Left cardiac atrium (tissue), 4 donors: Measurements from ENCODE around the gene SATB2. TPM values are rescaled to one million over a fixed set of nuclear protein-coding genes. Genes with fewer than 3 reads are reported as not detected.

Source experiments
- ATAC-seq, 2 donors: fragments of 200-7000 bp; cut with Tn5 transposase; one replicate each; pipeline ENCODE4 v1.9.1; 2020; ENCODE audit warnings: mild to moderate bottlenecking in 2 of 2, moderate library complexity in 2 of 2
- DNase-seq: peaks from one replicate; pipeline ENCODE4 v3.0.0-alpha.2; 2020
- intact Hi-C, 2 donors: fragments of 100-400 bp; cut with DNase I; formaldehyde crosslinking; loops; one replicate each; pipeline versions ENCODE4 v1.14.1 to v1.15.1; 2022 to 2023
- total RNA-seq, 2 donors: library from RNA; stranded (reverse); fragmentation: NEBNext Ultra II Directional; extraction: Animal tissue kit (Norgen Biotek cat#: 25700); gene quantifications; one replicate each; pipeline ENCODE4 v1.2.1, GENCODE V29; 2021
- donor health status: DM: no; HTN: yes; CAD: no.
- donor health status: DM: no; HTN: yes; CAD: no; lungs with severe emphysema.
- donor health status: DM: yes; HTN: yes; CAD: no.
- donor health status: Dilated cardiomyopathy.

SATB2 gene
- total RNA-seq, 2 donors from 2014 or later = 2.2 to 2.4 TPM

GRCh38 chr2:199306116-199306515, 151.6 kb downstream of the SATB2 start:
- ATAC-seq (no peak), DNase-seq (no peak)
- intact Hi-C loops = no loop called here

- DNase-seq (no peak), ATAC-seq (peak in 1 of 2 donors; percentile 54)
- intact Hi-C loops = no loop called here
Observed at GRCh38 chr2:199303728-199304177, 154.0 kb downstream of the SATB2 start.

GRCh38 chr2:199302851-199303250, 154.9 kb downstream of the SATB2 start:
- DNase-seq = no peak
- ATAC-seq = no peak
- intact Hi-C loops = no loop called here

- intact Hi-C loops = no loop called here
- DNase-seq (no peak), ATAC-seq (no peak)
Observed at GRCh38 chr2:199288424-199288823, 169.3 kb downstream of the SATB2 start.

GRCh38 chr2:199282309-199282708, 175.4 kb downstream of the SATB2 start:
- DNase-seq (no peak), ATAC-seq (no peak)
- intact Hi-C loops = no loop called here

- intact Hi-C loops = no loop called here
- ATAC-seq (no peak), DNase-seq (no peak)
Observed at GRCh38 chr2:199279146-199279545, 178.6 kb downstream of the SATB2 start.

- intact Hi-C loops = no loop called here
Observed at GRCh38 chr2:199278099-199278498, 179.6 kb downstream of the SATB2 start.

GRCh38 chr2:199273042-199273511, 184.7 kb downstream of the SATB2 start:
- ATAC-seq (no peak), DNase-seq (no peak)
- intact Hi-C loops = no loop called here

More at GRCh38 chr2:199278099-199278498, 179.6 kb downstream of the SATB2 start:
- DNase-seq (no peak), ATAC-seq (no peak)

GRCh38 chr2:199261936-199262335, 195.8 kb downstream of the SATB2 start:
- intact Hi-C loops = no loop called here
- no peak for ATAC-seq
- no peak for DNase-seq

- no peak for DNase-seq
- intact Hi-C loops = no loop called here
- no peak for ATAC-seq
Observed at GRCh38 chr2:199261239-199261638, 196.5 kb downstream of the SATB2 start.

GRCh38 chr2:199259671-199260070, 198.1 kb downstream of the SATB2 start:
- DNase-seq (no peak), ATAC-seq (no peak)
- intact Hi-C loops = no loop called here

GRCh38 chr2:199258291-199258690, 199.4 kb downstream of the SATB2 start:
- no peak for ATAC-seq
- intact Hi-C loops = no loop called here
- DNase-seq = no peak

GRCh38 chr2:199257261-199258224, 200.2 kb downstream of the SATB2 start:
- DNase-seq (no peak), ATAC-seq (no peak)
- intact Hi-C loops = no loop called here

GRCh38 chr2:199230091-199230490, 227.6 kb downstream of the SATB2 start:
- DNase-seq (no peak), ATAC-seq (no peak)
- intact Hi-C loops = no loop called here

- intact Hi-C loops = no loop called here
- no peak for ATAC-seq
- DNase-seq = no peak
Observed at GRCh38 chr2:199228887-199229819, 228.6 kb downstream of the SATB2 start.

GRCh38 chr2:199223791-199224190, 233.9 kb downstream of the SATB2 start:
- DNase-seq (no peak), ATAC-seq (no peak)
- intact Hi-C loops = no loop called here

- no peak for ATAC-seq
- intact Hi-C loops = no loop called here
- no peak for DNase-seq
Observed at GRCh38 chr2:199220920-199221319, 236.8 kb downstream of the SATB2 start.

- ATAC-seq (no peak), DNase-seq (no peak)
- intact Hi-C loops = no loop called here
Observed at GRCh38 chr2:199219551-199219950, 238.2 kb downstream of the SATB2 start.
